ENCODE measurements around the gene WDR83.
"Not testable (repeated sequence)": the region's sequence is repeated elsewhere in the genome, so short reads cannot be mapped to it uniquely, and the experiment has no call there.

- not testable (repeated sequence) for TF ChIP-seq POLR2A (IDR thresholded peaks at IDR 0.05; ENCODE audit: low read length); GATA1 (IDR thresholded peaks at IDR 0.05; ENCODE audit: low read depth, low read length)
These were observed 22.9 kb upstream of the WDR83 start for GRCh38 chr19:12643716-12644115.
